ENCODE results near the gene CNTN1.

- TF ChIP-seq POLR2A (IDR thresholded peaks at IDR 0.05) (no peak), CTCF (IDR thresholded peaks at IDR 0.05) (no peak)
Observed at GRCh38 chr12:40749863-40750262, 57.6 kb downstream of the CNTN1 start.
